NCI-H1436 treated with DMSO at 0.1 percent for 48 hours (cell line): ENCODE data around the gene HRH2.
"Not testable (repeated sequence)": the region's sequence is repeated elsewhere in the genome, so short reads cannot be mapped to it uniquely, and the experiment has no call there.

Source experiments
- DNase-seq: peaks from one replicate; lab custom pipeline; 2025; lab: John Stamatoyannopoulos, UW

HRH2 gene

DNA sequence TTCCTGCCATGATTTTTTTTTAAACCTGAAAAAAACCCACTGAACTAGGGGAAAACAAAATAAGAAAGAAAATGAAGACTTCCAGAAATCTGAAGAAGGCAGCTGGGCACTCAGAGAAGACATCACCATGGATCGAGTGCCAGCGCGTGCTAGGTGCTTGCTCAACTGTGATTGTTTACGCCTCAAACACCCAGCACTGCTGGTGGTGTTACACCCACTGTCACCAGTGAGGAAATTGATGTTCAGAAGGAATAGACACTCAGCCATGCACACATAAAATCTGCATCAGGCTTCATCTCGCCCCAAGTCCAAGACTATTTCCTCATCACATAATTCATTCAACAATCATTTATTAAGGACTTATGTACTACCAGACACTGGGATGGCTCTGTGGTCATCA is 82.1 kb downstream of the HRH2 start:
- no peak for DNase-seq

DNA sequence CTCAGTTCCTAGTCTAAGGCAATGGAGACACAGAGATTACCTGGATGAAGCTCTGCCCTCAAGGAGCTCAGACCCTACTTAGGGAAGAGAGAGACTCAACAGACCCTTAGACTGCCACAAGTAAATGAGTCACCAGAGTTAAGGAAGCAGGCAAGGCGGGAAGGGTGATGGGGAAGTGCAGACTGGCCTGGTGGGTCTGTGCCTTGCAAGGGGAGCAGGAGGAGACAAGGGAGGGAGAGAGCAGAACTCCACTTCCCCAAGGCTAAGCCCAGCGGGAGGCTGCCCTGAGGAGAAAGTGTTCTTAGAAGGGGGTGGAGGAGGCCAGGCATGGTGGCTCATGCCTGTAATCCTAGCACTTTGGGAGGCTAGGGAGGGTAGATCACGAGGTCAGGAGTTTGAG is 83.7 kb downstream of the HRH2 start:
- DNase-seq: no peak

DNA sequence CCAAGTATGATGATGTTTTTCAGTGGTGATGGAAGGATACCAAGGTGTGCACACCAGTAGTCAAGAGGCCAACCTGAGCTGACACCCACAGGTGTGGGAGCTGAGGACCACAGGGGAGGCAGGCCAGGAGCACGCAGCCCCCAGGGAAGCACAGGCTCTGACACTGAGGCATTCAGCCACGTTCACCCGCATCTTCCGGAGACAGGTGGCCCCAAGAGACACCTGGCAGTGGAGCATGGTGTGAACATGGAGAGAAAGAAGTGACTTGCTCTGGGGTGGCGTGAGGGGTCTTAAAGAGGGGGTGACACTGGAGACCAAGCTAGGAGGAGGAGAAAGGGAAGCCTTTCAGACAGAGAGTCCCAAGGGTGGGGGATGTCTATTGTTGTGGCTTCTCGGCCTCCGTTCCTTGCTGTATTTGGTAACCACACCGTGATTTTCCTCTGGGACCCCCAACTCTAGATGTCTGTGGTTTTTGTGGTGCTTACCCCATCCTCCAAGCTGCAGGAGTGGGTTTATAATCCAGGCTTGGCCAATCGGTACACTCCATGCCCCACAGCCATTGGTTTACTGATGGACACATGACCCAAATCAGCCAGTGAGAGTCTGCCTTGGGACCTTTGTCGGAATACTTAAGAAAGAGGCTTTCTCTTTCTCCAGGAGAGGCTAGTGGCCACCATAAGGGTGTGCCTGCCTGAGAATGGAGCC is 84.6 kb downstream of the HRH2 start:
- no peak for DNase-seq

DNA sequence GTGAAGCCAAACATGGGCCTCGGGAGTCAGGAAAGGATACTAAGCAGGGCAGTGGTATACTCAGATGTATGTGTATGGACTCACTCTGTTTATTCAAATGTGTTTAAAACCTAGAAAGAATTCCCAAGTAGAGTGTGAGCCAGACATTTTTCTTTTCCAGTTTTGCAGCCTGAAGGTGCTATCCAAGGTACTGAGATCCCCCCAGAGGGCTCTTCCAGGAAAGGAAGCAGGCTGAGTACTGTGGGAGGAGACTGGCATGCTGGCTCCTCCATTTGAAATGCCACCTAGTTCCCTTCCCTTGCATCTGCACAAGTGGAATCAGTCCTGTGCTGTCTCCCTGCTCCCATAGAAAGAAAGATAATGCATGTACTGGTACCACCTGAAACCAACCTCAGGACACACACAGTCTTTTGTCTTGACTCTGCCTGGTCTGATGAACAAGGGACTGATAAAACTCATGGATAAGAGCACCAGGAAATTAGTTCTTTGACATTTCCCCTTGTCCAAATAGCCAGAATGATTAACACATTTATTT is 85.9 kb downstream of the HRH2 start:
- DNase-seq: no peak

DNA sequence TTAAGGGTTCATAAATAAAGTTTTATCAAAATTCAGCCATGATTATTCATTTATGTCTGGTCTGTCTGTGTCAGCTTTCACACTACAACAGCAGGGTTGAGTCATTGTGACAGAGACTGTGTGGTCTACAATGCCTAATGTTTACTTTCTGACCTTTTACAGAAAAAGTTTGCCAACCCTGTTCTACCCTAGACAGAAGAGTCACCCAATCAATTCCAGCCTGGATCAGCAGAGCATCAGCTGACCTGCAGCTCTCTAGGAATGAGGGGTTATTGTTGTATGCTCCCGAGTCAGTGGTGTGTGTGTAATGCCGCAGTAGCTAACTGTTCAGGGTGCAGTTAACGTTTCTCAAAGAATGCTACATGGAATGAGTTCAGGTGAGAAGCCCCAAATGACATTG is 87.3 kb downstream of the HRH2 start:
- DNase-seq: no peak

DNA sequence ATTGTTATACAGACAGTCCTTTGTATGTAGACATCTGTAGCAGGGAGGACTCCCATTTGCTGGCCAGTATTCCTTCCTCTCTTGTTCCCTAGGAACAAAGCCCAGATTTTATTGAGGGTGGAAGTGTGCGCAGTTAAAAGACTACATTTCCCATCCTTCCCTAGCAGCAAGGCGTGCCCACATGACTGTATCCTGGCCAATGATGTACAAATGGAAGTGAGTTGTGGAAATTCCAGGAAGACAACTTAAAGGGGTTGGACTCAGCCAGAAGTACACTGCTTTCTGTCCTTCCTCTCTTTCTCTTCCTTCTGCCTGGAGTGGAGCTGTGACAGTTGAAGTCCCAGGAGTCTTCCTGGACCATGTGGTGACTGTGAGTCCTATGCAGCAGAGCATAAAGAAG is 89.0 kb downstream of the HRH2 start:
- DNase-seq: no peak

DNA sequence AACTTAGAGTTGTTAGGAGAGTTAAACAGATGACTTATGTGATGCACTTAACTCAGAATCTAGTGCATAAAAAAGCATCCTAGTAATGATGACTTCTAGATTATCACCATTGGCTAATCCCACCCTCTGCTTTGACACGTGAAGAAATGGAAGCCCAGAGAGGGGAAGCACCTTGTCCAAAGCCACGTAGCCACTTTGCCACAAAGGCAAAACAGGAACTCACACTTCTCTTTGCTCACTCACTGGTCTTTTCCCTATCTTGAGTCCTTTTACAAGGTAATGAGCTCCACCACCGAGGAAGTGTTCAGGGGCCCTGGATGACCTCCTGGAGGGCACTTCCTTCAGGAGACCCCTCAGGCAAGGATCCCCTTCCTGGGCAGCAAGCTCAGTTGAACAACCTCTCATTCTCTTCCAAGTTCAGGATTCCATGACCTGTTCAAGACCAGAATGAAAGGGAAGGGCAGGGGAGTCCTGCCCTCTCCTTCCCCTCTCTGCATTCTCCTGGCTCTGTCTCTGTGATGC is 89.7 kb downstream of the HRH2 start:
- DNase-seq: no peak

DNA sequence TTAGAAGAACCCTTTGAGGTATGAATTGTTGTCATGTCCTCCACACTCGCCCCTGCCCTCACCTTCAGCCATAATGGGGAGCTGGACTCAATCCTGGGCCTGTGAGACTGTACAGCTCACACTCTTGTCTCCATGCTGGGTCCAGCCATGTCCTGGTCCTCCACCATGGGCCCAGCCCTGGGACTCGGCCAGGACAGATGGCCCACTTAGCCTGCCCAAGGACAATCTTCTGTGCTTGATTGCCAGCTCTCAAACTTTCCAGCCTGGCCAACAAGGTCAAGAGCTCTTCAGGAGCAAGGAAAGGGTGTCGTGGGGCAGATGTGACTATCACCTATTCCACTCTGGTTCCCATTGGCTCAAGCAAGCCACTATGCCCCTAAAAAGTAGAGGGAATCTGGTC is 90.8 kb downstream of the HRH2 start:
- no peak for DNase-seq

DNA sequence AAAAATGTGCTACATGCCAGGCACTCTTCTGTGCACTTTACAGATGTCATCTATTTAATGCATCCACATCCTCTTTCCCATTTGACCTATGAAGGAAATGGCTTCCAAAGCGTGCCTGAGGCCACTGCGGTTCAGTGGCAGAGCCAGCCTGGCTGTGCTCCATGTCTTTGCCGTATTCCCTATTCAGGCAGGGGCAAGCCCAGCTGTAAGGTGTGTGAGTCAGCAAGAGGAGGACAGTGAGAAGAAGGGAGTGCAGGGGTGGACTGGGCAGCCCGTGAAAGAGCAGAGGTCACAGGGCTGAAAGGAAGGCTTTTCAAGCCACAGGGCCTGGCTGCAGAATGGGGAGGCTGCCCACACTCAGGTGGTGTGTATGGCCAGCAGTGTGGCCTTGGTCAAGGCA is 91.7 kb downstream of the HRH2 start:
- DNase-seq: no peak

DNA sequence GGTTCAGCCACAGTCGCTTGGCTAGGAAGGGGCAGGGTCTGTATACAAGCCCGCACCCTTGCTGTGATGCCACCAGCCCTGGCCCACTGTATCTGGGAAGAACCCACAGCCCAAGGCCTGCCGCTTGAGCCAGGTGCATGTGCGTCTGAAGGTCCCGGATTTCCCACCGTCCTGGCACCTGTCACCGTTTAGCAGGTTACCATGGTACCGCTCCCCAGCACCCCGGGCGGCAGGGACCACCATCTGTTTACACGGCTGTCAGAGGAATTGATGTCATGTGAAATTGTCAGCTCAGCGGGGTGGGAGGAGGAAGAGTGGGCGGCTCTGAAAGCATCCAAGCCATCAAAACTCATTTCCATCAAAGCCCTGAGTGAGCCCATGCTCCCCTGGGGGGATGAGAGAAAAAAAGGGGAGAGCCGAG is 92.7 kb downstream of the HRH2 start:
- DNase-seq: no peak

DNA sequence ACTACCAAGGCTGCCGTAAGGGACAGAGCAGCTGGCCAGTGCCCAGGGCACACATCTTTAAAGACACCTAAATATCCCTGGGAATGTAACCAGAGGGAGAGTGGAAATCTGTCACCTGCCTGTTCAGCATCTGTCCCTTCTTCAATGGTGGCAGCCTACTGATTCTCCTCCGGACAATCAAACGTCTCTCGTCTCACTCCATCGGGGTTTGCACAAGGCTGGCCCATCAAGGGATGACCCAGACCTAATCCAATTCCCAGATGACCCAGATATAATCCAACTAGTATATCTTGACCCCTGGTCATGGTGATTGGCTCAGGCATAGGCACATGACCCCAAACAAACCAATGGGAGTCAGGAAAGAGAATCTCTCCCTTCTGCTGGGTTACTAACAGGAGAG is 93.5 kb downstream of the HRH2 start:
- no peak for DNase-seq

DNA sequence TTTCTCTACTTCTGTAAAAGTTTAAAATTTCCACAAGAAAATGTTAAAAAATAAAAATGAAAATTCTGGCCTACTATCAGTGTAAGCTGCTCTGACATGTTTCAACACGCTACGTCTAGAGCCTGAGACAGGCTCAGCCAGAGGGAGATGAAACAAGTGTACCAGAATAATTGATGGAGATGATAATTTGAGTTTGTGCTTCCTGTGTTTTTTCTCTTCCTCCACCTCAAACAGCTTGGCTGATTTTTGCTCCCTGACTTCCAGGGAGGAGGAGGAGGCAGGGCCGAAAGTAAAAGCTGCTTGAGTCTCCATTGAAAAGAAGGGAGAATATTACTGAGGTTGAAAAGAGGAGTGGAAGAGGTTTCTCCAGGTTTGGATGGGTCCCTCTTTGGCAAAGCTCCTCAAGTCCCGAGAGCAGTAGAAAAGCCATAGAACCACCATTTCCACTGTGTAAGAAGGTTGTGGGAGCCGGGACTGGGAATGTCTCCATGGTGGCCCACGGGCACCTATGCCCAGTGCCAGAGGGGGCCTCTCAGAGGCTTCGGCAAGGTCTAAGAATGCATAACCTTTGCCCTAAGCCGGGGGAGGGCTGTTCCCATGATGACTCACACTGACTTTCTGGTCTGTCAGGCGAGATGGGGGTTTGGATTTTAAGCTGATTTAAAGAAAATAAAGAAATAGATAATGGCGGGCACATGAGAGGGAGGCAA is 95.1 kb downstream of the HRH2 start:
- DNase-seq: no peak

DNA sequence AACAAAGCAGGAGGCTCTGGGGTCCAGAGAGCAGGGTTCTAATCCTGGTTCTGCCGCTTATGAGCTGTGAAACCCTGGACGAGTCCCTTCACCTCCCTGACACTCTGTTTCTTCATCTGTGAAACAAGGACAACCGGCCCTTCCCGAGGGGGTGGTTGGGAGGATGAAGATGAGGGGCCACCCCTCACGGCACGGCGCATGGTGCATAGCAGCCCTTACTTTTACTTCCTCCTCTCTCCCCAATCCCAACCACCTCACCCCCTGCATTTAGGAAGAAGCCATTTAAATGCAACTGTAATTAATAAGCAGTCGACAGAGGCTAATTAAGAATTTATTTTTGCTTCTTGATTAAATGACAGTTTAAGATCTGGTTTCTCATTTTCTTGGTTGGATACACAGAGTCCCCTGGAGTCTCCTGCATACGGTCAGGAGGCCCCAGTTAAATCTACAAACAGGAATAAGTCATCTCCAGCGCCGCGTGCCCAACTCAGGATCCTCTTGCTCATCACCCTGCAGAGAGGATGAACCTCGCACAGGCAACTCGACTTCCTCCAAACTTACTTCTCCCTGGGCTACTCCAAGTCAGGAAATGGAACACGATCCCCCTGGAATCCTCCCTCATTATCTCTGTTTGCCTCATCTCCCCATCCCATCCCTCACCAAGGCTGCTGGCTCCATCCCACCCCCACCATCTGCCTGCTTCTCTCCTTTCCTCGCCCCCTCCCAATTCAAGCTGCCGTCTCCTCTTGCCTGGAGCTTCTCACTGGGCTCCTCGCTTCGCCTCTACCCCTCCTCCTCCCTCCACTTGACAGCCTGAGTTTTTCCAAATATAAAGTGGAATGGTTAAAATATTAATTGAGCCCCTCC is 95.9 kb downstream of the HRH2 start:
- no peak for DNase-seq

DNA sequence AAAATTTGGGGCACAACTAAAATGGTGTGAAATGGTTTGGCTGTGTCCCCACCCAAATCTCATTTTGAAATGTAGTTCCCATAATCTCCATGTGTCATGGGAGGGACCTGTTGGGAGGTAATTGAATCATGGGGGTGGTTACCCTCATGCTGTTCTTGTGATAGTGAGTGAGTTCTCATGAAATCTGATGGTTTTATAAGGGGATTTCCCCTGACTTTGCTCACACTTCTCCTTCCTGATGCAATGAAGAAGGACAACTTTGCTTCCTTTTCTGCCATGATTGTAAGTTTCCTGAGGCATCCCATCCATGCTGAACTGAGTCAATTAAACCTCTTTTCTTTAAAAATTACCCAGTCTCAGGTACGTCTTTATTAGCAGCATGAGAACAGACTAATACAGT is 102.1 kb downstream of the HRH2 start:
- not testable (repeated sequence) for DNase-seq
